Measurements from ENCODE around the gene SLC22A25. TPM values are rescaled to one million over a fixed set of nuclear protein-coding genes. Genes with fewer than 3 reads are reported as not detected.

The SLC22A25 gene
- total RNA-seq, 1 experiment from 2014 or later, result not detected

DNA sequence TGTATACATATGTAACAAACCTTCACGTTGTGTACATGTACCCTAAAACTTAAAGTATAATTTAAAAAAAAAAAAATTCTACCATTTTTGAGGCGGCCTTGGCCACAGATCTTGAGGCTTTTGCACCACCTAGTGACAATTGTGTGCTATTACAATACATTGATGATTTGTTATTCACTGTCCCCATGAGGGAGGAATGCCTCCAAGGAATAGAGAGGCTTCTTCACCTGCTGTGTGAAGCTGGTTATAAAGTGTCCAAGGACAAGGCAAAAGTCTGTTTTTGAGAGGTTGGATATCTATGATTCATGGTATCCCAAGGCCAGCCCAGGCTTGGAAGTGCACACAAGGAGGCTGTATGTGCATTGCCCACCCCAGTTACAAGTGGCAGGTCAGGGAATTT, 30.7 kb downstream of the SLC22A25 start:
- H4K91ac ChIP-seq (ENCODE audit: insufficient read length, low read depth, low read length), result no peak overlapping the region
- H3K18ac ChIP-seq (ENCODE audit: insufficient read length, low read depth, low read length), result no peak overlapping the region
- no peak overlapping the region for H3K56ac ChIP-seq (ENCODE audit: insufficient read length, low read depth, low read length)
- H3K4me2 ChIP-seq (ENCODE audit: insufficient read depth, insufficient read length, low read length), result no peak overlapping the region
- H3K14ac ChIP-seq (ENCODE audit: insufficient read depth, low read length), result no peak overlapping the region
- DNase-seq, result no peak
- H3K23me2 ChIP-seq (ENCODE audit: insufficient read length, low read depth, low read length, poor library complexity, severe bottlenecking), result no peaks in the 10 kb centered on the region
- H3T11ph ChIP-seq (ENCODE audit: low read length), result no peak overlapping the region
- H3K27ac ChIP-seq (ENCODE audit: insufficient read length, low read depth, low read length), result no peak overlapping the region
- WGBS (ENCODE audit: extremely low coverage, insufficient read length, low lambda C conversion rate), result no CpG with 5 or more reads among the region's 2 CpGs
- no peak overlapping the region for H3K23ac ChIP-seq (ENCODE audit: insufficient read length, low read depth, low read length)
- no peak overlapping the region for H2BK20ac ChIP-seq (ENCODE audit: low read depth, low read length, poor library complexity, severe bottlenecking)
- H3K9me3 ChIP-seq (ENCODE audit: control insufficient read depth, low read depth, low read length), result peaks cover 10% of the 10 kb centered on the region
- no peaks in the 10 kb centered on the region for H4K20me1 ChIP-seq (ENCODE audit: control insufficient read depth, insufficient read depth, insufficient read length)
- H3K4ac ChIP-seq (ENCODE audit: low read depth, low read length), result no peak overlapping the region
- no peaks in the 10 kb centered on the region for H3K79me2 ChIP-seq (ENCODE audit: insufficient read depth, low read length)
- no peak overlapping the region for H3K9ac ChIP-seq (ENCODE audit: extremely low read depth, insufficient read length, low read length)
- H3K27me3 Mint-ChIP-seq (ENCODE audit: low read depth), result no peaks in the 10 kb centered on the region
- H3K79me1 ChIP-seq (ENCODE audit: insufficient read depth, low read depth, low read length, poor library complexity, severe bottlenecking), result no peaks in the 10 kb centered on the region
- no peak overlapping the region for H2BK5ac ChIP-seq (ENCODE audit: insufficient read length, low read length)
- H2AK5ac ChIP-seq (ENCODE audit: insufficient read length, low read length), result no peak overlapping the region
- H3K4me1 Mint-ChIP-seq, result no peaks in the 10 kb centered on the region
- no peaks in the 10 kb centered on the region for H3K4me1 ChIP-seq (ENCODE audit: insufficient read depth, low read length)
- peak; percentile 66 for TF ChIP-seq CTCF (conservative IDR thresholded peaks at IDR 0.05)
- H4K8ac ChIP-seq (replicated peaks; ENCODE audit: insufficient read length, low read depth, low read length), result no peak overlapping the region
- no peak overlapping the region for H2BK120ac ChIP-seq (ENCODE audit: low read depth, low read length, poor library complexity, severe bottlenecking)
- no peak overlapping the region for H2BK12ac ChIP-seq (ENCODE audit: insufficient read length, low read depth, low read length)
- H3K36me3 Mint-ChIP-seq (ENCODE audit: insufficient read depth in 1 of 3, low read depth in 3 of 3), result peaks cover 3 to 11% (median 5%) of the 10 kb centered on the region in 3 experiments; a peak in 6 of 7 replicates
- H2AFZ ChIP-seq (ENCODE audit: low read length), result no peak overlapping the region
- H3K4me3 Mint-ChIP-seq, result no peak overlapping the region
- H3K27ac Mint-ChIP-seq, result no peak overlapping the region
- H3K9me3 Mint-ChIP-seq, result peaks cover 11 to 16% of the 10 kb centered on the region in 2 experiments
- no peaks in the 10 kb centered on the region for H3K27me3 ChIP-seq (ENCODE audit: insufficient read depth, low read length)
- no peak overlapping the region for H4K5ac ChIP-seq (ENCODE audit: insufficient read length, low read depth, low read length)
- no peak overlapping the region for H2BK15ac ChIP-seq (ENCODE audit: low read depth, low read length)

Measured in H9 (cell line).